GM12872 (cell line): Measurements from ENCODE around the gene SORCS1.

Source experiments
- TF ChIP-seq, protein P1 (sequence below): IDR thresholded peaks from 3 replicates; pipeline ENCODE4 v1.5.1; 2011; ENCODE audit warnings: low read depth, mild to moderate bottlenecking, low read length, moderate library complexity; ENCODE audit not compliant: insufficient read depth

The SORCS1 gene

DNA sequence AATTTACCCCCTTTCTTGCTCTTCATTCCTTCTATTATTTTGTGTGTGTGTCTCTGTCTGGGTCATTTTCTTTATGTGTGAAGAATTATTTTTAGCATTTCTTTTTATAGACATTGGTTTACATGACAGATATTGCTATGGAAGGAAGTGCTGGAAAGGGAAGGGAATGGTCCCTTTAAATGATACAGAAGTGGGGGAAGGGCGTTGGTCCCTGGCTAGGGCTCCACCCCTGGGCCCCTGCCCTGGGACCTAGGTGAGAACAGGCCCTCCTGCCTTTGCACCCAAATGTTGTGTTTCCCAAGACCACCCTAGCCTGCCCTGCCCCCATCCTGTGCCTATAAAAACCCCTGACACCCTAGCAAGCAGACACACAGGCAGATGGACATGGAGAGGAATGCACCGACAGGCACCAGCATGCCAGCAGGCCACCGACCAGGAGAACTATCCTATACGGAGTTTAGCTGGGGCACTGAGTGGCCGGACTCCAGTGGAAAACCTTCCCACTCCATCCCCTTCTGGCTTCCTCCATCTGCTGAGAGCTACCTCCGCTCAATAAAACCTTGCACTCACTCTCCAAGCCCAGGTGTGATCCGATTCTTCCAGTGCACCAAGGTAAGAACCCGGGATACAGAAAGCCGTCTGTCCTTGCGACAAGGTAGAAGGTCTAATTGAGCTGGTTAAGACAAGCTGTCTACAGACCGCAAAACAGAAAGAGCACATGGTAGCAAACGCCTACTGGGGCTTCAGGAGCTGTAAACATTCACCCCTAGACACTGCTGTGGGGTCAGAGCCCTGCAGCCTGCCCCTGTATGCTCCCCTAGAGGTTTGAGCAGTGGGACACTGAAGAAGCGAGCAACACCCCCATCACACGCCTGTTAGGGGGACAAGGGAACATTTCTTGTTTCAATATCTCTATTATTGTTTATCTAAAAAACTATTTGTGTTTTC is 515.7 kb downstream of the SORCS1 start:
- TF ChIP-seq, protein P1, sequence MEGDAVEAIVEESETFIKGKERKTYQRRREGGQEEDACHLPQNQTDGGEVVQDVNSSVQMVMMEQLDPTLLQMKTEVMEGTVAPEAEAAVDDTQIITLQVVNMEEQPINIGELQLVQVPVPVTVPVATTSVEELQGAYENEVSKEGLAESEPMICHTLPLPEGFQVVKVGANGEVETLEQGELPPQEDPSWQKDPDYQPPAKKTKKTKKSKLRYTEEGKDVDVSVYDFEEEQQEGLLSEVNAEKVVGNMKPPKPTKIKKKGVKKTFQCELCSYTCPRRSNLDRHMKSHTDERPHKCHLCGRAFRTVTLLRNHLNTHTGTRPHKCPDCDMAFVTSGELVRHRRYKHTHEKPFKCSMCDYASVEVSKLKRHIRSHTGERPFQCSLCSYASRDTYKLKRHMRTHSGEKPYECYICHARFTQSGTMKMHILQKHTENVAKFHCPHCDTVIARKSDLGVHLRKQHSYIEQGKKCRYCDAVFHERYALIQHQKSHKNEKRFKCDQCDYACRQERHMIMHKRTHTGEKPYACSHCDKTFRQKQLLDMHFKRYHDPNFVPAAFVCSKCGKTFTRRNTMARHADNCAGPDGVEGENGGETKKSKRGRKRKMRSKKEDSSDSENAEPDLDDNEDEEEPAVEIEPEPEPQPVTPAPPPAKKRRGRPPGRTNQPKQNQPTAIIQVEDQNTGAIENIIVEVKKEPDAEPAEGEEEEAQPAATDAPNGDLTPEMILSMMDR: no peak

DNA sequence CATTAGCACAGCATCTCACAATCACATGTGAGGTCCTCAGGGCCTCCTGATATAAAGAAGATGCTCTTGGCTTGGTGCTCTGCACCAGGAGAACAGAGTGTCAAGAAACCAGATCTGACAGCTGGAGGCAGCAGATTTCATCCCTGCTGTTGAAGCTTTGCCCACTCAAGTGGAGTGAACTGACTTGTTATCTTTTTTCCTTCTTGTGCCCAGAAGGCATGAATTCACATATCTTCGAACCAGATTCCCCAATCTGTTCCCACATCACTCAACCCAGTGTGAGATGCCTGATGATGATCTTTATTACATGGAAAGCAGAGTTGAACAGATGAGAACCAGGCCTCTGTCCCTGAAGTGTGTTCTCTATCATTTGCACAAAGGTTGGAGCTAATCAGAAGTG is 521.0 kb downstream of the SORCS1 start:
- TF ChIP-seq, protein P1: no peak

DNA sequence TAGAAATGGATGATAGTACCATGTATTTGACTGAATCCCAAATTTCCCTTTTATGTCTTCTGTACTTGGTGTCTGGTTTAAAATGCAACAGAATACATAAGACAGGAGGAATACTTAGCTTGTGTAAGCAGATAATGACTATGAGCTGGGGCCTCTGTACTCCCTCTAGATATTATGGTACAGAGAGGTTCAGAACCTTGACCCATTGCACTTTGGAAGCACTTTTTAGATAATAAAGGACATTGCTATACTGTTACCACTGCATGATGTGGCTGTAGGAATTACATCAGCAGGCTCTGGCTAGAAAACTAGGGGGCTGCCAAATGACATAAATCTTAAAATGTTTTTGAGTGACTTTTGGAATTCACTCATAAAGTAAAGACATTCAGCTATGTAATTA is 526.6 kb downstream of the SORCS1 start:
- TF ChIP-seq, protein P1: no peak

DNA sequence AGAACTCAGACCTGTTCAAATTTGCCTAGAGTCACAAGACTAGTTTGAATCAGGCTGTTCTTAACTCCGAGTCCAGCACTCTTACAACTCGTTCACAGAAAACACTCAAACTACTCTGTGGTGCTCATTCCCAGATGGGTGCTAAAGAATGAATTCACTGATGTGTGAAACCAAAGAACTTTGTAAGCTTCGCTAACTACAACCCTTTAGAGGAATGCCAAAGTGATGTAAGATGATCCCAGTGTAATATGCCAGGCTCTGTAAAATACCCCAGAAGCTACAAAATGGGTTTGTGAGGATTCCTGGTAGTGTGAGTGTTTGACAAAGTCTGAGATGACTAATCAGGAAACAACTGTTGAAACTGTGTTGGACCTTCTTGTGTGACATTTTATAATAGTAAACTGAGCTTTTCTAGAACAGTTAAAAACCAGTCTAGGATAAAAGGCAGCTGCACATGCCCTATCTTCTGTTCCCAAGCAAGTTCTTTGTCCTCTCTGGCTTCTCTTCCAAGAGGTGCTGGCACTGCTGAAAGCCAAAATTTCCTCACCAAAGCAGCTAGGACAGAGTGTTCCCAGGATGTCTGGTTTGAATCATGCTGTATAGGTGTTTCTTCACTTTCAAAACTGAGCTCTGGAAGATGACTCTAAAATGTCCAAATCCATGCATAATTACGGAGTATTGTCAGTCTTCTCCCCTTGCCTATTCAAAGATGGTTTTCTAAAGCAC is 527.6 kb downstream of the SORCS1 start:
- TF ChIP-seq, protein P1: no peak

DNA sequence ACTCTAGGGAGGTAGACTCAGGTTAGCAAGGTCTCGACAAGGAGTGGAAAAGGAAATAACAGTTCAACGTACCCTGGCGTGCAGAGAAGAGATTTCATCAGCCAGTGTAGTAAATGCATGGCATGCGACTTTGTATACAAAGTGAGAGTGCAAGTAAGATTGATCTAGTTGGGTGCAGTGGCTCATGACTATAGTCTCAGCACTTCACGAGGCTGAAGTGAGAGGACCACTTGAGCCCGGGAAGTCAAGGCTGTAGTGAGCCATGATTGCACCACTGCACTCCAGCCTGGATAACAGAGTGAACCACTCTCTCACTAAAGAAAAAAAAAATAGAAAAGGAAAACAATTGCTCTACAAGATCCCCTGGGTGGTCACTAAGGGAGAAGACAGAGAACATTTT is 528.6 kb downstream of the SORCS1 start:
- TF ChIP-seq, protein P1: no peak

DNA sequence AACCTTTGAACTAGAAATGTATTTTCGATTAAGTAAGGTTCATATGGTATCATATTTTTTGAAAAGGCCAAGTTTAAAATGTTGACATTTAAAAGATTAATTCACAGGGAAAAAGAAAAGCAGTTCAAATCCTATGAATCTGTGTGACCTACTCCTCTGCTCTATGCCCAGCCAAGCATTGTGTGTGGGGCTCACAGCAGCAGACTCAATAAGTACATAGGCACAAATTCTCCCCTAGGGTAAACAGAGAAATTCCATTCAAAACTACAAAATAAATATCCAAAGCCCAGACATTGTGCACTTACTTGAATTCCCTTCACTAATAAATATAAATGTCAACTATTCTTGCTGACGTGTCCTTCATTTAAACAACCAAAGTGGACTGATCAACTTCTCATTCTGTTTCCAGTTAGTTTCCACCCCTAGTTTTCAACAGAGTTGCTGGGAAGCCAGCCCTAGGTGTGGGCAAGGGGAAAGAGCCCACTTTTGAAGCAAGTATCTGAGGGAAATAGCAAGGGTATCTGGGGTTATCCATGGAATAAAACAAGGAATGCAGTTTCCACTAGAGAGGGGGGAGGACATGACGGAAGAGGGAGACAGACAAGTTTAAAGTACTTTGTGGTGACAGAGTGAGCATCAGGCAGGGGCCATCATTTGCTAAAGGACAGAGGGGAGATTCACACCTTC is 533.3 kb downstream of the SORCS1 start:
- TF ChIP-seq, protein P1: no peak

DNA sequence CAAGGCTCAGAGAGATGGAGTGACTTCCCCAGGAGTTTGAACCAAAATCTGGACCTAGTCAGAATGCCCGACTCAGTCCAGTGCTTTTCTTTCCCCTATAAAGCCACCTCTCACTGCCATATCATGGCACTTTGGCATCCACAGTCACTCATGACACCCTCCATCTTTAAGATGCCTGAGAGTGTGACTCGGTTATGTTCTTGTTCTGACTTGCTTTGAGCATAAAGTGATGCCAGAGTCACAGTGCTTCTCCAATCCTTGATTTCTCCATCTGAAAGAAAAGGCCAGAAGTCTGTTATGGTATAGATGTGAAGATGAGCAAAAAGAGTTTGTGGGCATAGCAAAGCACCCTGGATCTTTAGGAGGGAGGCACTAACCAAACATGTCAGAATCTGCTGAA is 538.1 kb downstream of the SORCS1 start:
- TF ChIP-seq, protein P1: no peak
